Osteoblast (primary cell): ENCODE measurements around the gene KRTAP1-4. TPM values are rescaled to one million over a fixed set of nuclear protein-coding genes. Genes with fewer than 3 reads are reported as not detected.

ENCODE experiments used
- DNase-seq: peaks from one replicate; pipeline ENCODE4 v3.0.0; 2011; ENCODE audit warnings: low spot score, mixed read lengths; ENCODE audit not compliant: insufficient read length; ENCODE audit errors: missing footprints
- H2AFZ ChIP-seq: 2 replicates; pipeline ENCODE4 v1.6.0; 2011; ENCODE audit warnings: mild to moderate bottlenecking, low read length
- H3K27ac ChIP-seq: 2 replicates; pipeline ENCODE4 v1.5.1; 2011; ENCODE audit warnings: mild to moderate bottlenecking, low read depth, low read length, moderate library complexity
- H3K27me3 ChIP-seq: 2 replicates; pipeline ENCODE4 v1.6.0; 2012; ENCODE audit warnings: mild to moderate bottlenecking, control low read depth, inconsistent platforms, low read length, moderate library complexity; ENCODE audit not compliant: insufficient read depth
- H3K36me3 ChIP-seq: 2 replicates; pipeline ENCODE4 v1.5.1; 2011; ENCODE audit warnings: mild to moderate bottlenecking, low read length, control low read depth, moderate library complexity; ENCODE audit not compliant: insufficient read depth
- H3K4me1 ChIP-seq: 2 replicates; pipeline ENCODE4 v1.5.1; 2011; ENCODE audit warnings: mild to moderate bottlenecking, low read length, control low read depth, moderate library complexity; ENCODE audit not compliant: insufficient read depth
- H3K4me2 ChIP-seq: 2 replicates; pipeline ENCODE4 v1.6.0; 2011; ENCODE audit warnings: mild to moderate bottlenecking, low read length; ENCODE audit not compliant: insufficient read depth
- H3K4me3 ChIP-seq: fragments of 200-600 bp; sonication (generic); 3 replicates; pipeline ENCODE4 v1.5.1; 2012; ENCODE audit warnings: mild to moderate bottlenecking, low read length, inconsistent platforms; ENCODE audit not compliant: insufficient read depth
- H3K79me2 ChIP-seq: 2 replicates; pipeline ENCODE4 v1.6.0; 2012; ENCODE audit warnings: mild to moderate bottlenecking, low read length, control low read depth, inconsistent platforms; ENCODE audit not compliant: insufficient read depth
- H3K9me3 ChIP-seq: 2 replicates; pipeline ENCODE4 v1.5.1; 2011; ENCODE audit warnings: low read depth, low read length, control low read depth
- H4K20me1 ChIP-seq: 2 replicates; pipeline ENCODE4 v1.6.0; 2012; ENCODE audit warnings: mild to moderate bottlenecking, low read length, control low read depth; ENCODE audit not compliant: insufficient read depth
- CTCF ChIP-seq: IDR thresholded peaks from 2 replicates; pipeline ENCODE4 v1.5.1; 2011; ENCODE audit warnings: mild to moderate bottlenecking, low read depth, low read length, moderate library complexity; ENCODE audit errors: extremely low read depth
- total RNA-seq: library from RNA; depleted of rRNA; stranded (reverse); fragments of >200 nt; gene quantifications from 2 replicates; pipeline ENCODE4 v1.2.3, GENCODE V29; 2012

Gene KRTAP1-4
- total RNA-seq, 1 donor: not detected

GRCh38 chr17:41026715-41027471 is 3.1 kb downstream of the KRTAP1-4 start, which contains the start of gene KRTAP1-5:
TSS of gene KRTAP1-5 (minus strand) at chr17:41027208. CDS start at chr17:41027155, 53 bp downstream.
- Histone ChIP-seq H3K27me3 (no peaks in the 10 kb centered on the region), H3K4me1 (peaks cover 36% of the 10 kb centered on the region), H3K4me3 (peak within 1 kb of the TSS; percentile 54), H3K4me2 (peak within 1 kb of the TSS; percentile 67), H3K9me3 (no peaks in the 10 kb centered on the region), H3K79me2 (no peaks in the 10 kb centered on the region), H2AFZ (peak within 1 kb of the TSS; percentile 36), H3K27ac (peak within 1 kb of the TSS; percentile 59), H3K36me3 (no peaks in the 10 kb centered on the region), H4K20me1 (no peaks in the 10 kb centered on the region)
- TF ChIP-seq CTCF: no peak
- peak; percentile 89 for DNase-seq

- peak; percentile 78 for DNase-seq
These were observed 5.3 kb downstream of the KRTAP1-4 start for GRCh38 chr17:41024697-41025096.

GRCh38 chr17:41020336-41020735 is 9.7 kb downstream of the KRTAP1-4 start:
- no peak overlapping the region for H2AFZ ChIP-seq
- no peak for DNase-seq
- no peaks in the 10 kb centered on the region for H3K36me3 ChIP-seq
- H3K9me3 ChIP-seq: peaks cover 4% of the 10 kb centered on the region
- H3K4me1 ChIP-seq: peaks cover 12% of the 10 kb centered on the region
- H3K27me3 ChIP-seq: no peaks in the 10 kb centered on the region
- no peak overlapping the region for H3K4me3 ChIP-seq
- no peak for TF ChIP-seq CTCF
- H3K4me2 ChIP-seq: no peak overlapping the region
- no peaks in the 10 kb centered on the region for H3K79me2 ChIP-seq
- H3K27ac ChIP-seq: no peak overlapping the region
- no peaks in the 10 kb centered on the region for H4K20me1 ChIP-seq

More at GRCh38 chr17:41024697-41025096, 5.3 kb downstream of the KRTAP1-4 start:
- no peak overlapping the region for H3K4me3 ChIP-seq
- no peak overlapping the region for H2AFZ ChIP-seq
- H3K36me3 ChIP-seq: no peaks in the 10 kb centered on the region
- H3K4me1 ChIP-seq: peaks cover 36% of the 10 kb centered on the region
- no peak for TF ChIP-seq CTCF
- peaks cover 4% of the 10 kb centered on the region for H3K9me3 ChIP-seq
- peak overlapping the region; percentile 60 for H3K27ac ChIP-seq
- peak overlapping the region; percentile 42 for H3K4me2 ChIP-seq
- no peaks in the 10 kb centered on the region for H3K79me2 ChIP-seq
- H4K20me1 ChIP-seq: no peaks in the 10 kb centered on the region
- H3K27me3 ChIP-seq: no peaks in the 10 kb centered on the region

DNA sequence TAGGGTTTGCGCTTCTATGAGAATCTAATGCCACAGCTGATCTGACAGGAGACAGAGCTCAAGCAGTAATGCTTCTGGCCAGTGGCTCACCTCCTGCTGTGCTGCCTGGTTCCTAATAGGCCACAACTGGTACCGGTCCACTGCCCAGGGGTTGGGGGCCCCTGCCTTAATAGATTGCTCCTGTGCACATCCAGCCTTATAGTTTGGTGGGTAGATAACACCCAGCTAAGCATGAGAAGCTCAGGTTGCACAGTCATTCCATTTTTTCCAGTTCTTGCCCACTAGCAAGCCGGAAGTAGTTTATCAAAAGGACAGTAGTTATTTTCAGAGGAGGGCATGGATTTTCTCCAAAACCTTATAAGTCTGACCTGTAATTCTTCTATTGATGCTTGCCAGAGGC is 10.6 kb downstream of the KRTAP1-4 start:
- Histone ChIP-seq H3K4me1 (peaks cover 3% of the 10 kb centered on the region), H4K20me1 (no peaks in the 10 kb centered on the region), H3K79me2 (no peaks in the 10 kb centered on the region), H3K9me3 (peaks cover 4% of the 10 kb centered on the region), H3K27me3 (no peaks in the 10 kb centered on the region), H2AFZ (no peak overlapping the region), H3K4me2 (no peak overlapping the region), H3K4me3 (no peak overlapping the region), H3K27ac (no peak overlapping the region), H3K36me3 (no peaks in the 10 kb centered on the region)
- no peak for DNase-seq
- TF ChIP-seq CTCF: no peak
